Stimulated activated naive B cell treated with anti-CD40 and anti-IgM and Interleukin-4, amounts not matched to agents 10 μg/mL and 1 μg/mL and 100 μg/mL, for 72 hours (primary cell): ENCODE measurements around the gene MDH2.
"Not testable (repeated sequence)": the region's sequence is repeated elsewhere in the genome, so short reads cannot be mapped to it uniquely, and the experiment has no call there.

Experiments
- ATAC-seq, 2 donors: fragments of 150-1000 bp; cut with Tn5 transposase; replicated peaks; 2 replicates each; pipeline ENCODE4 v1.10.0; 2021; ENCODE audit warnings: moderate library complexity in 1 of 2
- DNase-seq: peaks from one replicate; pipeline ENCODE4 v3.0.0; 2021
- H3K27ac Mint-ChIP-seq: one replicate; pipeline ENCODE4 v1.8.0; 2022; ENCODE audit warnings: mild to moderate bottlenecking, mixed read lengths
- H3K27me3 Mint-ChIP-seq, 2 donors: one replicate each; pipeline ENCODE4 v1.8.0; 2022; ENCODE audit warnings: mixed read lengths in 2 of 2
- H3K36me3 Mint-ChIP-seq, 2 donors: one replicate each; pipeline ENCODE4 v1.8.0; 2022; ENCODE audit warnings: mixed read lengths in 2 of 2, mild to moderate bottlenecking in 1 of 2
- H3K4me1 Mint-ChIP-seq, 2 donors: one replicate each; pipeline ENCODE4 v1.8.0; 2022; ENCODE audit warnings: mixed read lengths in 2 of 2, mild to moderate bottlenecking in 1 of 2
- H3K4me3 Mint-ChIP-seq, 2 donors: one replicate each; pipeline ENCODE4 v1.8.0; 2022; ENCODE audit warnings: mild to moderate bottlenecking in 2 of 2, mixed read lengths in 2 of 2, moderate library complexity in 1 of 2
- H3K9me3 Mint-ChIP-seq, 2 donors: one replicate each; pipeline ENCODE4 v1.8.0; 2022; ENCODE audit warnings: mixed read lengths in 2 of 2, mild to moderate bottlenecking in 1 of 2

Gene MDH2

GRCh38 chr7:76022026-76022780, 25.7 kb upstream of the MDH2 start:
- no peak for DNase-seq
- Mint-ChIP-seq H3K4me1 (peaks cover 8 to 18% of the 10 kb centered on the region in 2 donors), H3K9me3 (no peaks in the 10 kb centered on the region), H3K4me3 (no peak overlapping the region), H3K27me3 (no peaks in the 10 kb centered on the region), H3K27ac (no peak overlapping the region), H3K36me3 (peaks cover 54 to 57% of the 10 kb centered on the region in 2 donors)
- ATAC-seq, result no peak

- Mint-ChIP-seq H3K9me3 (no peaks in the 10 kb centered on the region), H3K36me3 (peaks cover 51 to 55% of the 10 kb centered on the region in 2 donors), H3K27ac (no peak overlapping the region), H3K4me3 (no peak overlapping the region), H3K27me3 (no peaks in the 10 kb centered on the region), H3K4me1 (peaks cover 8 to 18% of the 10 kb centered on the region in 2 donors)
- ATAC-seq (no peak), DNase-seq (no peak)
Observed at GRCh38 chr7:76023002-76023401, 24.9 kb upstream of the MDH2 start.

GRCh38 chr7:76029682-76030081, 18.2 kb upstream of the MDH2 start:
- peaks cover 35 to 41% of the 10 kb centered on the region in 2 donors for H3K36me3 Mint-ChIP-seq
- H3K27ac Mint-ChIP-seq, H3K27me3 Mint-ChIP-seq, H3K4me1 Mint-ChIP-seq, H3K4me3 Mint-ChIP-seq, H3K9me3 Mint-ChIP-seq, ATAC-seq, DNase-seq: not testable (repeated sequence)

- no peak for DNase-seq
- peaks cover 25 to 26% of the 10 kb centered on the region in 2 donors for H3K36me3 Mint-ChIP-seq
- no peak overlapping the region for H3K4me3 Mint-ChIP-seq
- no peaks in the 10 kb centered on the region for H3K27me3 Mint-ChIP-seq
- H3K27ac Mint-ChIP-seq, result no peak overlapping the region
- no peak for ATAC-seq
- H3K9me3 Mint-ChIP-seq, result peaks cover 0 to 1% of the 10 kb centered on the region in 2 donors
- no peaks in the 10 kb centered on the region for H3K4me1 Mint-ChIP-seq
Observed at GRCh38 chr7:76031964-76032363, 15.9 kb upstream of the MDH2 start.

GRCh38 chr7:76037310-76037709, 10.6 kb upstream of the MDH2 start:
- DNase-seq (no peak), ATAC-seq (no peak)

GRCh38 chr7:76040126-76040525, 7.8 kb upstream of the MDH2 start:
- H3K4me3 Mint-ChIP-seq, result no peak overlapping the region
- peaks cover 11 to 28% of the 10 kb centered on the region in 2 donors for H3K36me3 Mint-ChIP-seq
- no peak for ATAC-seq
- no peaks in the 10 kb centered on the region for H3K27me3 Mint-ChIP-seq
- no peak for DNase-seq
- no peak overlapping the region for H3K27ac Mint-ChIP-seq
- H3K9me3 Mint-ChIP-seq, result no peaks in the 10 kb centered on the region
- H3K4me1 Mint-ChIP-seq, result peaks cover 0 to 6% of the 10 kb centered on the region in 2 donors

More at GRCh38 chr7:76037310-76037709, 10.6 kb upstream of the MDH2 start:
- Mint-ChIP-seq H3K4me3 (no peak overlapping the region), H3K4me1 (no peaks in the 10 kb centered on the region), H3K27ac (no peak overlapping the region), H3K27me3 (no peaks in the 10 kb centered on the region), H3K9me3 (peaks cover 0 to 1% of the 10 kb centered on the region in 2 donors), H3K36me3 (peaks cover 21 to 26% of the 10 kb centered on the region in 2 donors)

GRCh38 chr7:76044375-76044865, 3.5 kb upstream of the MDH2 start:
- ATAC-seq, result no peak
- Mint-ChIP-seq H3K36me3 (peaks cover 14 to 33% of the 10 kb centered on the region in 2 donors), H3K4me3 (no peak overlapping the region), H3K9me3 (no peaks in the 10 kb centered on the region), H3K27me3 (no peaks in the 10 kb centered on the region), H3K4me1 (peaks cover 12% of the 10 kb centered on the region in 2 donors), H3K27ac (no peak overlapping the region)
- no peak for DNase-seq

GRCh38 chr7:76047305-76047810, 548 bp upstream of the MDH2 start:
- peak overlapping the region; percentile 92 to 94 for H3K4me3 Mint-ChIP-seq
- H3K4me1 Mint-ChIP-seq, result peaks cover 20 to 28% of the 10 kb centered on the region in 2 donors
- ATAC-seq (peak; percentile 10 to 18), DNase-seq (peak; percentile 5)
- peak overlapping the region; percentile 95 for H3K27ac Mint-ChIP-seq
- peaks cover 23 to 41% of the 10 kb centered on the region in 2 donors for H3K36me3 Mint-ChIP-seq
- H3K27me3 Mint-ChIP-seq, result no peaks in the 10 kb centered on the region
- H3K9me3 Mint-ChIP-seq, result no peaks in the 10 kb centered on the region

- H3K27me3 Mint-ChIP-seq, result no peaks in the 10 kb centered on the region
- H3K36me3 Mint-ChIP-seq, result peaks cover 29 to 41% of the 10 kb centered on the region in 2 donors
- H3K27ac Mint-ChIP-seq, result peak overlapping the region; percentile 95
- no peak for DNase-seq
- ATAC-seq, result peak; percentile 26 to 27
- H3K4me1 Mint-ChIP-seq, result peaks cover 21 to 37% of the 10 kb centered on the region in 2 donors
- H3K9me3 Mint-ChIP-seq, result no peaks in the 10 kb centered on the region
- H3K4me3 Mint-ChIP-seq, result peak overlapping the region; percentile 92 to 94
Observed at GRCh38 chr7:76048668-76048988, 722 bp downstream of the MDH2 start.

GRCh38 chr7:76049295-76049694, 1.4 kb downstream of the MDH2 start:
- Mint-ChIP-seq H3K27me3 (no peaks in the 10 kb centered on the region), H3K36me3 (peaks cover 29 to 43% of the 10 kb centered on the region in 2 donors), H3K4me1 (peaks cover 24 to 39% of the 10 kb centered on the region in 2 donors), H3K9me3 (no peaks in the 10 kb centered on the region), H3K4me3 (peak overlapping the region; percentile 92 to 94), H3K27ac (peak overlapping the region; percentile 51)
- ATAC-seq (no peak), DNase-seq (no peak)

- H3K4me1 Mint-ChIP-seq, result peaks cover 21 to 44% of the 10 kb centered on the region in 2 donors
- no peaks in the 10 kb centered on the region for H3K27me3 Mint-ChIP-seq
- H3K36me3 Mint-ChIP-seq, result peaks cover 25 to 37% of the 10 kb centered on the region in 2 donors
- H3K27ac Mint-ChIP-seq, result peak overlapping the region; percentile 63
- H3K9me3 Mint-ChIP-seq, result no peaks in the 10 kb centered on the region
- H3K4me3 Mint-ChIP-seq, result peak overlapping the region in 1 of 2 donors; percentile 10
- DNase-seq, result no peak
- no peak for ATAC-seq
Observed at GRCh38 chr7:76050545-76050944, 2.6 kb downstream of the MDH2 start.

GRCh38 chr7:76051840-76052239, 3.9 kb downstream of the MDH2 start:
- H3K4me1 Mint-ChIP-seq, result peaks cover 19 to 38% of the 10 kb centered on the region in 2 donors
- ATAC-seq (no peak), DNase-seq (no peak)
- H3K27ac Mint-ChIP-seq, result no peak overlapping the region
- no peaks in the 10 kb centered on the region for H3K27me3 Mint-ChIP-seq
- no peaks in the 10 kb centered on the region for H3K9me3 Mint-ChIP-seq
- peaks cover 25 to 36% of the 10 kb centered on the region in 2 donors for H3K36me3 Mint-ChIP-seq
- no peak overlapping the region for H3K4me3 Mint-ChIP-seq

GRCh38 chr7:76052681-76053080, 4.8 kb downstream of the MDH2 start:
- H3K27me3 Mint-ChIP-seq, H3K4me3 Mint-ChIP-seq, DNase-seq, H3K9me3 Mint-ChIP-seq, H3K27ac Mint-ChIP-seq, ATAC-seq: not testable (repeated sequence)
- Mint-ChIP-seq H3K36me3 (peaks cover 25 to 39% of the 10 kb centered on the region in 2 donors), H3K4me1 (peaks cover 19 to 38% of the 10 kb centered on the region in 2 donors)

GRCh38 chr7:76053461-76053860, 5.6 kb downstream of the MDH2 start:
- H3K4me1 Mint-ChIP-seq, result peaks cover 19 to 38% of the 10 kb centered on the region in 2 donors
- peaks cover 30 to 44% of the 10 kb centered on the region in 2 donors for H3K36me3 Mint-ChIP-seq
- no peaks in the 10 kb centered on the region for H3K27me3 Mint-ChIP-seq
- no peaks in the 10 kb centered on the region for H3K9me3 Mint-ChIP-seq
- no peak for DNase-seq
- H3K27ac Mint-ChIP-seq, result peak overlapping the region; percentile 31
- no peak for ATAC-seq
- no peak overlapping the region for H3K4me3 Mint-ChIP-seq
